Measurements from ENCODE around the gene GPC1.
A peak's percentile ranks its signal among the peaks of the same experiment; 100 is the strongest.

Gene GPC1

GRCh38 chr2:240513549-240514287 lies 78.3 kb downstream of the GPC1 start:
- no peak overlapping the region for H3K4me3 ChIP-seq (ENCODE audit: control insufficient read depth, low read depth, low read length)
- DNase-seq (ENCODE audit: low read depth) = peak; percentile 56
- TF ChIP-seq, protein P1, sequence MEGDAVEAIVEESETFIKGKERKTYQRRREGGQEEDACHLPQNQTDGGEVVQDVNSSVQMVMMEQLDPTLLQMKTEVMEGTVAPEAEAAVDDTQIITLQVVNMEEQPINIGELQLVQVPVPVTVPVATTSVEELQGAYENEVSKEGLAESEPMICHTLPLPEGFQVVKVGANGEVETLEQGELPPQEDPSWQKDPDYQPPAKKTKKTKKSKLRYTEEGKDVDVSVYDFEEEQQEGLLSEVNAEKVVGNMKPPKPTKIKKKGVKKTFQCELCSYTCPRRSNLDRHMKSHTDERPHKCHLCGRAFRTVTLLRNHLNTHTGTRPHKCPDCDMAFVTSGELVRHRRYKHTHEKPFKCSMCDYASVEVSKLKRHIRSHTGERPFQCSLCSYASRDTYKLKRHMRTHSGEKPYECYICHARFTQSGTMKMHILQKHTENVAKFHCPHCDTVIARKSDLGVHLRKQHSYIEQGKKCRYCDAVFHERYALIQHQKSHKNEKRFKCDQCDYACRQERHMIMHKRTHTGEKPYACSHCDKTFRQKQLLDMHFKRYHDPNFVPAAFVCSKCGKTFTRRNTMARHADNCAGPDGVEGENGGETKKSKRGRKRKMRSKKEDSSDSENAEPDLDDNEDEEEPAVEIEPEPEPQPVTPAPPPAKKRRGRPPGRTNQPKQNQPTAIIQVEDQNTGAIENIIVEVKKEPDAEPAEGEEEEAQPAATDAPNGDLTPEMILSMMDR (IDR thresholded peaks at IDR 0.05; ENCODE audit: control insufficient read depth, insufficient read depth, low read depth, low read length, missing control alignments) = peak; percentile 93

DNA sequence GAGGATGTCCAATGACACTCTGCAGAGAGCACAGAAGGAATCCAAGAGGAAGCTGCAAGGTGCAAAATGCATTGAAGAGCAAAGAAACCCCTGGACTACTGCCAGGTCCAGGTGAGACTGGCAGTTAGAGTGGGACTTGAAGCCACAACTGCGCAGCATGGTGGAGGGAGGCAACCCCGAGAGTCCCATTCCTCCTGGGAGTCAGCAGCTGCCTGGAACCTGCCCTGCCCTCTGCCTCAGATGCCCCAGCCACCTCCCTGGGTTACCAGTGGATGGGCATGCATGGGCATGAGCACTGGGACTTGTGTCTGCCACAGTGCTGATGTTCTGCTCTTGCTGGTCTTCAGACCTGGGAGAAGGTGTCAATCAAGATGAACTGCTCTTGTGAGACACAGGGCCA lies 79.2 kb downstream of the GPC1 start:
- TF ChIP-seq, protein P1 (IDR thresholded peaks at IDR 0.05; ENCODE audit: control insufficient read depth, insufficient read depth, low read depth, low read length, missing control alignments) = no peak
- H3K4me3 ChIP-seq (ENCODE audit: control insufficient read depth, low read depth, low read length) = no peak overlapping the region
- DNase-seq (ENCODE audit: low read depth) = no peak

GRCh38 chr2:240517342-240517741 lies 81.9 kb downstream of the GPC1 start:
- DNase-seq (ENCODE audit: low read depth) = no peak
- TF ChIP-seq, protein P1 (IDR thresholded peaks at IDR 0.05; ENCODE audit: control insufficient read depth, insufficient read depth, low read depth, low read length, missing control alignments) = no peak
- no peak overlapping the region for H3K4me3 ChIP-seq (ENCODE audit: control insufficient read depth, low read depth, low read length)
